HG02798 (cell line): ENCODE results near the gene GNG4.
"Not testable (repeated sequence)": the region's sequence is repeated elsewhere in the genome, so short reads cannot be mapped to it uniquely, and the experiment has no call there.

Experiments used
- ATAC-seq: cut with Tn5 transposase; IDR thresholded peaks from one replicate; pipeline ENCODE4 v1.9.1; 2021; ENCODE audit warnings: mild to moderate bottlenecking; ENCODE audit not compliant: unreplicated experiment, poor library complexity

Gene GNG4

DNA sequence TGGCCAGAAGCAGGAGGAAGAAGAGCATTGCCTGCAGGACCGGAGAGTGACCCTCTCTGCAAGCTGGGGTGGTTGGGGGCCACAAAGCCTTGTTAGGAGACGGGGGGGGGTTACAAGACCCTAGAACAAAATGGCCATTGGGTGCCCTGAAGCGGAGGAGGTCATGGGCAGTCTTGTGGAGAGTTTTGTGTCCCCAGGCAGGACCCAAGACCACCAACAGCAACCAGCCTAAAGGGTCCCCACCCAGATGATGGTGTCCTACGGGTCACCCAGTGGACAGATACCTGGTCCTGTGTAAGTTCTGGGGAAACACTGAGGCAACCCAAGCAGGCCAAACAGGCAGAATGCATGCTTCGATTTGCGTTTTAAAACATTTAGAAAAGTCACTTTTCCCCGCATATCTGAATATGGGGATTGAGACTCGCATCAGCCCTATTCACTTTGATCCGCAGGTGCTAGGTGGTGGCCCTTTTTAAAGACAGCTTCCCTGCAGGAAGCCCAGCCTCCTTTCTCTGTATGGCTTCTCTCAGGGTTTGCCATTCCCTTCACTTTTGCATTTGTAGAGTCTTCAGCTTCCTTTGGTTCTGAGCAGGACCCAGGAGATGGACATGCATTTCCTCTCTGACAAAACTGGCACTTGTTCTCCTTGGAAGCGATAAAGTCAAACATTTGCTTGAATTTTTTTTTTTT, 21.1 kb downstream of the GNG4 start:
- ATAC-seq = no peak

DNA sequence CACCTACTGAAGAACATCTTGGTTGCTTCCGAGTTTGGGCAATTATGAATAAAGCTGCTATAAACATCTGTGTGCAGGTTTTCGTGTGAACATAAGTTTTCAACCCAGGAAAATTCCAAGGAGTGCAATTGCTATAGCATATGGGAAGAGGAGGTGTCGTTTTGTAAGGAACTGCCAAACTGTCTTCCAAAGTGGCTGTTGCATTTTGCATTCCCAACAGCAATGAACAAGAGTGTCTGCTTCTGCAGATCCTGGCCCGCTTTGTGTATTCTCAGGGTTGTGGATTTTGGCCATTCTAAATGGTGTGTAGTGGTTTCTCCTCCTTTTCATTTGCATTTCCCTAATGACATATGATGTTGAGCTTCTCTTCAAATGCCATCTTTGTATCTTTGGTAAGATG, 23.8 kb downstream of the GNG4 start:
- no peak for ATAC-seq

DNA sequence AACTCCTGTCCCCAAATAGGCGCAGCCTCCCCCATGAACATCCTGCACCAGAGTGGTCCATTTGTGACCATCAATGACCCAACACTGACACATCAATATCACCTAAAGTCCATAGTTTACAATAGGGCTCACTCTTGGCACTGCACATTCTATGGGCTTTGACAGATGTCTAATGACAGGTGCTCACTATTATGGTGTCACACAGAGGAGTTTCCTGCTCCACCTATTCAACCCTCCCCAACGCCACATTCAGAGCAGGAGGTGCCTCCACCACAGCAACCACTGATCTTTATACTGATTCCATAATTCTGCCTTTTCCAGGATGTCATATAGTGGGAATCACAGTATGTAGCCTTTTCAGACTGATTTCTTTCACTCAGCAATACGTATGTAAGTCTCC, 24.2 kb downstream of the GNG4 start:
- no peak for ATAC-seq

DNA sequence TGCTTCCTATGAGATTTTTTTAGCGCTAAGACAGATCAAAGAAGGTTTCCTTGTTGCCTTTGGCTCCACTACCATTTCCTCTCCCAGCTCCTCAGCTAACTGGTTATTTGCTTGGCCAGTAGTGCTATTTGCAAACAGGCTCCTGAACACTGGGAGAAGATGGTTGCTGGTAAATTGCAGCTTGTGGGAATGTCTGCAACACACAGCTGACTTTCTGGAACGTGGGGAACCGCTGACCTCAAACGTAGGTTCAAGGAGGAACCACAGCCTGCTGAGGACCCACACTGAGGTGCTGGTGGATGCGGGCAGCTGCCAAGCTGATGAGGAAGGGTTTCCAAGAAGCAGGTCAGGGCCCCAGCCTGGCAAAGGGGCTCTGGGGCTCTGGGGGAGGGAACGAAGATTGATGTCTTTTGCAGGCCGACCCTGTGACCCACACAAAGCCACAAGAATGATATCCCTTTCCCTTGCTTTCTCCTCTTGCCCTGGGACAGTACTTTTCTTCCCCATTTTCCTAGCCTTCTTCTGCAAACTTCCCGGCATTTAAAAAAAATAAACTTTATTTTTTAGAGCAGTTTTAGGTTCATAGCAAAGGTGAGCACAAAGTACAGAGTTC, 24.8 kb downstream of the GNG4 start:
- ATAC-seq = no peak

DNA sequence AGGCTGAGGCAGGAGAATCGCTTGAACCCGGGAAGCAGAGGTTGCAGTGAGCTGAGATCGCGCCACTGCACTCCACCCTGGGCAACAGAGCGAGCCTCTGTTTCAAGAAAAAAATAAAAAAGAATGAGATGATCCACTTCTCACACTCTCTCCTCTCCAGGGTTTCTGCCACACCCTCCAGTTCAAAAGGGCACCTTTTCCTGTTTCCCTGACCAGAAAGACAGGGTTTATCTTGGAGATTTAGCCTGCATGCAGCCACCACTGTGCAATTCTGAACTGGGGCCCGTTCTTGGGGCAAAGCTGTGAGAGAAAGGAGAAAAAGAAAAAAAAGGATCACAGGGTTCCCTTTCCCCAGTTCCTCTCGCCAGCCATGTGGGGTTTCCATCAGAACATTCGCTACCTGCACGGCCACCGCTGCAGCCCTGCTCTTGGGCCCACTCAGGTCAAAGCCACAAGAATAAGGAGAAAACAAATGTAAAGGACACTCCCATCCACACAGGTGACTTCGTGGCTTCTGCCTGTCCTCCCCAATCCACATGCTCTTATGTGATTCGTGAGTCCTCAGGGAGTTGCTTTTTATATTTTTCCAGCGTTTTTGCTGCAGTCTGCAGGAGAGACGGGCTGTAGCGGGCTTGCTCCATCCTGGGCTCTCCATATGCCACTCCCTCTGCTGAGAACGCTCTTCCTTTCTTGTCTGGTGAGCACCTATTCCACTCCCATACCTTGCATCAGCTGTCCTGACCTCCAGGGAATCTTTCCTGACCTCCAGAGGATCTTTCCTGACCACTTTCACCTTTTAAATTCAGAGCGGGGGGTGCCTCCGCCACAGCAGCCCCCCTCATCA, 26.4 kb downstream of the GNG4 start:
- ATAC-seq = no peak

DNA sequence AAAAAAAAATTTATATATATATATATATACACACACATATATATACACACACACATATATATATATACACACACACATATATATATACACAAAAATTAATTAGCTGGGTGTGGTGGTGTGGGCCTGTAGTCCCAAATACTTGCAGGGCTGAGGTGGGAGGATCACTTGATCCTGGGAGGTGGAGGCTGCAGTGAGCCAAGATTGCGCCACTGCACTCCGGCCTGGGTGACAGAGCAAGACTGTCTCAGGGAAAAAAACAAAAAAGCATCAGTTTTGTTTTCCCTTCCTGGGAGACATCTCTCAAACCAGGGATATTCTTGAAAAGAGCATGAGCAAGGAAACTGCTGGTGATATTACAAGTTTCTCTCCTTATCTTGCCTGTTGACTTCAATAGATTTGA, 30.4 kb downstream of the GNG4 start:
- not testable (repeated sequence) for ATAC-seq

DNA sequence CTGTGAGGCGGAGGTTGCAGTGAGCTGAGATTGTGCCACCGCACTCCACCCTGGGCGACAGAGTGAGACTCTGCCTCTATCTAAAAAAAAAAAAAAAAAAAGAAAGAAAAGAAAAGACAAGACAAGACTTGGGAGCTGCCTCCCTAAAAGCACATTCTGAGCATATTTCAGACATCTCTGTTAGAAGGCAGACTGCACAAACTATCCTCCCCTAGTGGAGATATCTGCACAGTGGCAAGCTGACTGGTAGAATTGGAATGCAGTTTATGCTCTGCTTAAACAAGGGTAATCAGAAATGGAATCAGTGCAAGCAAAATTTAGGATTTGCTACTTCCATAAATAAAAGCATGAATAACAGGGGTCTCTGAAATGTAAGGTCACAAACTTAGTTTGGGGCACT, 31.8 kb downstream of the GNG4 start:
- ATAC-seq = no peak

DNA sequence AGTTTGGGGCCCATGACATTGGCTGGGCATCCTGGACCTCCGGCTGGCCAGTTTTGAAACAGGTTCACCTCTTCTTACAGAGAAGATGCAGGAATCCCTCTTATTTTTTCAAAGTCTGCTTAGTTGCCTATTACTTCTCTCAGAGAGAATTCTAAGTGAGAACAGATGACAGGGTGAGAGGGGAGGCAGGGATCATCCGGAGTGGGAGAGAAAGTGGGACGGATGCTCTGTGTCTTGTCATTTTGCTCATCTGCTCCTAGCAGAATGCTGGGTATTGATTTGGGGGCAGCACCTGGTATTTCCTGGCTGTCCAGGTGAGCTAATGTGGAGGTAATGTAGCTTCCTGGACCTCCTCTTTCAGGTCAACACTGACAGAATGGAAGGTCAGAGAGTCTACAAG, 32.4 kb downstream of the GNG4 start:
- no peak for ATAC-seq

DNA sequence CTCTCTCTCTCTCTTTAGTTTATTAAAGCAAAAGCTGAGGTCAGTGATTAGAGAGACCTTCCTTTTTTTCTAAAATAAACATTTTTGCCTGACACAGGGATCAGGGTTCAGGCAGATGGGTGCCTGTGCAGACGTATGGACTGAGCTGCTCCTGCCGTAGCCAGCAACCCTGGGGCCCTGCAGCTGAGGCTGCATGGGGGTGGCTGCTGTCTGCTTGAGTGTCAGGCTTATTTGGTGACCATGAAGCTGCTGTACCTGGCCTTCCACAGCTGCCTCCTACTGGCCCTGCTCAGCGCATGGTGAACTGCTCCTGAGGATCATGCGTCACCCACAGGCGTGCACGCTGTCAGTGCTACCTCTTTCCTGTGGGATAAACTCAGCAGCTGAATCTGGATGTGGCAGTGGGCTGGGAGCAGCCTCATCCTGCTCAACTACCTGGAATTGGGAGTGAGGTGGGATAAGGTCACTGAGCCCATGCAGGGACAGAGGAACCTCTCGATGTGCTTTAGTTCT, 35.1 kb downstream of the GNG4 start:
- no peak for ATAC-seq

DNA sequence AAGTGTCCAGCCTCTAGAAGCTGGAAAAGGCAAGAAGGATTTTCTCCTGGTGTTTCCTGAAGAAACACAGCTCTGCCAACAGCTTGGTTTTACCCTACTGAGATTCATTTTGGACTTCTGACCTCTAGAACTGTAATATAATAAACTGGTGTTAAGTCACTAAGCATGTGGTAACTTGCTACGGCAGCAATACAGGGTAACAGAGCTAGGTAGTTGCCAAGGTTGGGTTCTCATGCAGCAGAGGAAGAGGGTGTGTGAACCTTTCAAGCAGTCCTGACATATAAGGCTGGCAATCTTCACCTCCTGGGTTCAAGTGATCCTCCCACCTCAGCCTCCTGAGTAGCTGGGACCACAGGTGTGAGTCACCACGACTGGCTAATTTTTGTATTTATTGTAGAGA, 36.0 kb downstream of the GNG4 start:
- ATAC-seq = no peak

DNA sequence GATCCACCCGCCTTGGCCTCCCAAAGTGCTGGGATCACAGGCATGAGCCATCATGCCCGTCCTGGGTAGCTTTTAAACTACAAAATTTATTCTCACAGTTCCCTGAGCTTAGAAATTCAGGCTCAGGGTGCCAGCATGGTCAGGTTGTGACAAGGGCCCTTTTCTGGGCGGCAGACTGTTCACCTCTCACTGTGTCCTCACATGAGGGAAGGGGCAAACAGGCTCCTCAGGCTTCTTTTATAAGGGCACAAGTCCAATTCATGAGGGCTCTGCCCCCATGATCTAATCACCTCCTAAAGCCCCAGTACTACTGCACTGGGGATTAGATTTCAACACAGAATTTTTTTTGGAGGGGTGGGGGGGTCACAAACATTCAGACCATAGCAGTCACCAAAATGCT, 36.8 kb downstream of the GNG4 start:
- no peak for ATAC-seq

DNA sequence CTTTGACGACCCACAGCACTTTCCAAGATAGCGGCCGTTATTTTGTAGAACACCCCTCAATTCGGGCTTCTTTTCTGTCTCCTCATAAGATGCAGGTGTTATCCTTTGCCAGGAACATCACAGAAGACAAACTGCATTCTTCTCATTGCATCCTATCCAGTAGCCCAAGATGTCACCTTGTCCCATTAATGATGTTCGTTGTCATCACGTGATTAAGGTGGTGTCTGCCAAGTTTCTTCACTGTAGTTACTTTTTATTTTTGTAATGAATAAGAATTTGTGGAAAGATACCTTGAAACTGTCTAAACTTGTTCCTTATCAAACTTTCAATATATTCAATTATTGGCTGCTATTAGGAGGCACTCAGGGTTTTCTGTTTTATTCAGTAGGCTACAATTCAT, 39.4 kb downstream of the GNG4 start:
- no peak for ATAC-seq

DNA sequence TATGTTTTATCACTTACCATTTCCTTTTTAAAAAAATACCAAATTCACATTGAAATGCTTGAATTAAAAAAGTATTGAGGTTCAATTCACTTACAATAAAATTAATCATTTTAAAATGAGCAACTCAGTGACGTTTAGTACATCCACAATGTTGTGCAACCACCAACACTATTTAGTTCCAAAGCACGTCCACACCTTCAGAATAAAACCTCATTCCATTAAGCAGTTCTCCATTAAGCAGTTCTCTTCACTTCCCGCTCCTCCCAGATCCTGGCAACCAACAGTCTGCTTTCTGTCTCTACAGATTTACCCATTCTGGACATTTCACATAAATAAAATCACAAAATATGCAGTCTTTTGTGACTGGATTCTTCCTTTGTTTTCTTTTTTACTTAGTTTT, 41.3 kb downstream of the GNG4 start:
- ATAC-seq = no peak

DNA sequence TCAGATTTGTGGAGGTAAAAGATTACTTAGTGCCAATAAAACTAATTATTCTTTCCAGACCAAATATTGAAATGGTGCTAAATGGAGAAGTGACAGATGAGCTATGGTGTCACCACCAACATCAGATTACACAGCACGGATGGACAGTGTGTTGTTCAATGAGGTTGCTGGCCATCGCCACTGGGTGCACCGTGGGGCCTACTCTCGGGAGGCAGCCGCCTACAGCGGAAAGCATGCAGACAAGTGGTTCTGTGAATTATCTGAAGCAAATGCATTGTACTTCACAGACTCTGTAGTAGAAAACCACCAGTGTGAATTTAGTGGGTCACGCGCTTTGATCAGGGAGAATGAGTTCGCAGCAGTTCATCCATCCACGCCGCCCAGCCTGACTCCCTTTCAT, 42.3 kb downstream of the GNG4 start:
- no peak for ATAC-seq

DNA sequence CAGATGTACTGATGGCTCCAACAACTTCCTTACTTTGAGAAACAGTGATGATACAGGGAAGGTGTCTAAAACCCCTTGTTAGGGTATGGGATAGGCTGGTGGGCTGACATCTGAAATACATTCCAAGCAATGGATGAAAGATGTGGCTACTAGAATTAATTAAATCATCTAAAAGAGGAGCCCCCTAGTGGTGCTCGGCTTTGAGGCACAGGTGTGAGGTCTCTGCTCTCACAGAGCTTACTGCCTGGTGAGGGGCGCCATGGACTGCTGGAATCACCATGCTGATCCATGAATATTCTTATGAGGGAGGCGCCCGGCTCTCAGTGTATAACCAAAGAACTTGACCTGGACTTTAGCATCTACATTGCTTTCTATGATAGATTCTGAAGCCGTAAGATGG, 48.5 kb downstream of the GNG4 start:
- no peak for ATAC-seq

DNA sequence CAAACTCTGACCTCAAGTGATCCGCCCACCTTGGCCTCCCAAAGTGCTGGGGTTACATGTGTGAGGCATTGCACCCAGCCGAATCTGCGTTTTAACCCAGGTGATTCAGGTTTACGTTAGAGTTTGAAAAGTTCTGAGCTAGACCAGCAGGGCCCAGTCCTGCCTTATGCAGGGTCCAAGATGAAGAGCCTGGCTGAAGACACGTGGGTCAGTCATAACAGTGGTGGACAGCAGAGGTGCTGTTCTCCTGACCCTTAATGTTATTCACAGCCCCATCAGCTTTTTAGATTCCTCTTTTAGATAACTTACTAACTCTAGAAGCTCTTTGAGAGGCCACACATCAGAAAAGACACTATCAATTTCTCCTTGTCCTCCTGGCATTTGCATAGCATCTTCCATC, 50.0 kb downstream of the GNG4 start:
- no peak for ATAC-seq

DNA sequence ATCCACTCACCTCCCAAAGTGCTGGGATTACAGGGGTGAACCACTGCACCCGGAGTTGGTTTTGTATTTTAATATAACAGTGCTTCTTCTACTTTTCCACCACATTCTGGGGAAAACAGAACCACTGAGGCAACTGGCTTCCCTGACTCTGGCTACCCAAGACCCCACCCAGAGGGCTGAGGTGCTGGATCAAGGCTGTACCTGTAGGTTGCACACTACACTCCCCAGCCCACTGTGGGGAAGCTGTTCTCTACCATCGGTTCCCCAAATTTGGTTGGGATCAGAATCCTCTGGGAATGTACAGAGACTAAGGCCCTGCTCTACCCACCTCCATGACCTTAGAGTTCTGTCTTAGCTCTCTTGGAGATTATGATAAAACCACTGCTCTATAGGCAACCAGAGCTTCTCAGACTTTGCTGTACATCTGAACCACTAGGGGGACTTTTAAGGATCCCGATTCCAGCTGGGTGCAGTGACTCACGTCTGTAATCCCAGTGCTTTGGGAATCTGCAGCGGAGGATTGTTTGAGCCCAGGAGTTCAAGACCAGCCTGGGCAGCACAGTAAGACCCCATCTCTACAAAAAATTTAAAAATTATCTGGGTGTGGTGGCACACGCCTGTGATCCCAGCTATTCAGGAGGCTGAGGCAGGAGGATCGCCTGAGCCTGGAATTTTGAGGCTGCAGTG, 51.6 kb downstream of the GNG4 start:
- no peak for ATAC-seq

DNA sequence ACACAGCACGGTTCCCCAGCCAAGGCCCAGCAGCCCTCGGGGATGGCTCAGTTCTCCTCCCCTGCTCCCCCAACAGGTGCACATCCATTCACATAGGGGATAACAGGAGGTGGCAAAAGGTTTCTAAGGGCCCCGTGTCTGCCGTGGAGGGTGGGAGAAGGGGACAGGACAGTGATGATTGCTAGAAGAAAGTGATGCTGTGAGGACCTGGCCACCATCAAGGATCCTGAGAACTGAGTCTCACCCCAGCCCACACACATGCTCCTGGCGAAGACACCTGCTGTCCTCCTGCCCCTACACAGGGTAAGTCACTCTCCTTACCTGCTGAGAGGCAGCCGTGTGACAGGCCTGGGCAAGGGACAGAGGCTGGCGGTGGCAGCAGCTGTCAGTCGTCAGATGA, 54.5 kb downstream of the GNG4 start:
- no peak for ATAC-seq

DNA sequence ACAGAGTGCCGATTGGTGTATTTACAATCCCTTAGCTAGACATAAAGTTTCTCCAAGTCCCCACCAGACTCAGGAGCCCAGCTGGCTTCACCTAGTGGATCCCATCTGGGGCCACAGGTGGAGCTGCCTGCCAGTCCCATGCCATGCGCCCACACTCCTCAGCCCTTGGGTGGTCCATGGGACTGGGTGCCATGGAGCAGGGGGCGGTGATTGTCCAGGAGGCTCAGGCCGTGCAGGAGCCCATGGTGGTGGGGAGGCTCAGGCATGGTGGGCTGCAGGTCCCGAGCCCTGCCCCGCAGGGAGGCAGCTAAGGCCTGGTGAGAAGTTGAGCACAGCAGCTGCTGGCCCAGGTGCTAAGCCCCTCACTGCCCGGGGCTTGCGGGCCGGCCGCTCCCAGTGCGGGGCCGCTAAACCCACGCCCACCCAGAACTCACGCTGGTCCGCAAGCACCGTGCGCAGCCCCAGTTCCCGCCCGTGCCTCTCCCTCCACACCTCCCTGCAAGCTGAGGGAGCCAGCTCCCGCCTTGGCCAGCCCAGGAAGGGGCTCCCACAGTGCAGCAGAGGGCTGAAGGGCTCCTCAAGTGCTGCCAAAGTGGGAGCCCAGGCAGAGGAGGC, 55.2 kb downstream of the GNG4 start:
- not testable (repeated sequence) for ATAC-seq

DNA sequence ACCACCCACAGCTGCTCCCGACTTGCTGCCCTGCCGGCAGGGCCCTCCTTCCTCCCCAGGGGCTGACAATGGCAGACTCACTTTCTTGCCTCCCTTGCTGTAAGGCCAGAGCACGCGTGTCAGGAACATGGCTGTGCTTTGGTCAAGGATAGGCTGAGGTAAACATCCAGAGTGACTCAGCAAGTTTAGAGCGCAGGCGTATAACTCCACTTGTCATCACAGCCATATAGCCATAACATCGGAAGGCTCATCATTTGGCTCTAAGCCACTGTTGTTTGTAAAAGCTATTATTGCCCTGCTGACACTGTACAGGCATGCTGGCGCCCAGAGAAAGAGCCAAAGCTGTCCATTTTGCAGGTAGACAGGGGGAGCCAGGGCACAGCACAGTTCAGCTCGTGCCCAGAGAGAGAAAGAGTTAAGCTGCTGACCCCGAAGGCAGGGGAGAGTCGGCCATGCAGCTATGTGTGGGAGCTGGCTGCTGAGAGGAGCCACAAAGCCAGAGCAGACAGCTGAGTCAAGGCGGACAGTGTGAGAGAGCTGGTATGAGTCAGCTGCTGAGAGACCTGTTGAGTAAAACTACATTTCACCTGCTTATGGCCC, 60.6 kb downstream of the GNG4 start:
- ATAC-seq = no peak
